Measurements from ENCODE around the gene DOCK1.

DNA sequence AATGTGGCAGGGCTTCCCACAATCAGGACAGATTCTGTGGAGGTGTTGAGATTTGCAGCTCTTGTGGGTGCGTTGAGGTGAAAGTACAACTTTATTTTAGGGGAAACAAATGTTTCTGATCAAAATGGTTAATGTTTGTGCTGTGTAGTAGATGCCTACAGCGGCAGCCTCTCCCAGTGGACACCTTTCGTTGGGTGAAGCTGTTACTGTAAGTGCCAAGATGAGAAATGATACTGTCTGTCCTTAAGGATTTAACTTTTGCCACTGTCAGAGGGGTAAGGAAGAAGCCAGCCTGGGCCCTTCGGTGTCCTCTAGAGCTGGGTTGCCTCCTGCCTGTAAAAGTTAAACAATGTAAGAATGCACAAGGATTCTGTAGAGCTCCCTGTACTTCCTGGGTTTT is 27.9 kb downstream of the DOCK1 start:
- no peak for TF ChIP-seq POLR2A (IDR thresholded peaks at IDR 0.05)
- TF ChIP-seq, protein P1, sequence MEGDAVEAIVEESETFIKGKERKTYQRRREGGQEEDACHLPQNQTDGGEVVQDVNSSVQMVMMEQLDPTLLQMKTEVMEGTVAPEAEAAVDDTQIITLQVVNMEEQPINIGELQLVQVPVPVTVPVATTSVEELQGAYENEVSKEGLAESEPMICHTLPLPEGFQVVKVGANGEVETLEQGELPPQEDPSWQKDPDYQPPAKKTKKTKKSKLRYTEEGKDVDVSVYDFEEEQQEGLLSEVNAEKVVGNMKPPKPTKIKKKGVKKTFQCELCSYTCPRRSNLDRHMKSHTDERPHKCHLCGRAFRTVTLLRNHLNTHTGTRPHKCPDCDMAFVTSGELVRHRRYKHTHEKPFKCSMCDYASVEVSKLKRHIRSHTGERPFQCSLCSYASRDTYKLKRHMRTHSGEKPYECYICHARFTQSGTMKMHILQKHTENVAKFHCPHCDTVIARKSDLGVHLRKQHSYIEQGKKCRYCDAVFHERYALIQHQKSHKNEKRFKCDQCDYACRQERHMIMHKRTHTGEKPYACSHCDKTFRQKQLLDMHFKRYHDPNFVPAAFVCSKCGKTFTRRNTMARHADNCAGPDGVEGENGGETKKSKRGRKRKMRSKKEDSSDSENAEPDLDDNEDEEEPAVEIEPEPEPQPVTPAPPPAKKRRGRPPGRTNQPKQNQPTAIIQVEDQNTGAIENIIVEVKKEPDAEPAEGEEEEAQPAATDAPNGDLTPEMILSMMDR (IDR thresholded peaks at IDR 0.05): no peak
